ENCODE data around the gene ZBTB46.

- no peak for TF ChIP-seq CTCF (conservative IDR thresholded peaks at IDR 0.05; ENCODE audit: low read depth, low read length)
- TF ChIP-seq EZH2 (IDR thresholded peaks at IDR 0.05; ENCODE audit: borderline replicate concordance, low read depth, low read length, poor library complexity, severe bottlenecking) = no peak
Observed at GRCh38 chr20:63774306-63774705, 56.8 kb downstream of the ZBTB46 start.

All from A673 (cell line).